GM12873 (cell line): Measurements from ENCODE around the gene GPX4.

ENCODE experiments used
- CTCF ChIP-seq: IDR thresholded peaks from 2 replicates; pipeline ENCODE4 v1.5.1; 2012; ENCODE audit warnings: low read depth, mild to moderate bottlenecking, moderate library complexity, low read length, control low read depth; ENCODE audit not compliant: insufficient read depth; ENCODE audit errors: missing control alignments

GPX4 gene

GRCh38 chr19:1121395-1121794, 17.6 kb downstream of the GPX4 start:
- TF ChIP-seq CTCF: no peak

GRCh38 chr19:1122021-1122971, 18.5 kb downstream of the GPX4 start:
- no peak for TF ChIP-seq CTCF

GRCh38 chr19:1122972-1123363, 19.2 kb downstream of the GPX4 start:
- no peak for TF ChIP-seq CTCF

- no peak for TF ChIP-seq CTCF
These were observed 19.6 kb downstream of the GPX4 start for GRCh38 chr19:1123381-1123780.

GRCh38 chr19:1123885-1124677, 20.3 kb downstream of the GPX4 start:
- no peak for TF ChIP-seq CTCF

GRCh38 chr19:1125601-1126467, 22.0 kb downstream of the GPX4 start:
- TF ChIP-seq CTCF: no peak
